Measurements from ENCODE around the gene ZNF827. TPM values are rescaled to one million over a fixed set of nuclear protein-coding genes. Genes with fewer than 3 reads are reported as not detected.

Gene ZNF827
- total RNA-seq, 1 experiment from 2014 or later = 29.4 TPM

GRCh38 chr4:145820407-145820806, 118.2 kb downstream of the ZNF827 start:
- Histone ChIP-seq H3K9me3 (ENCODE audit: control insufficient read depth, low read depth, low read length) (no peaks in the 10 kb centered on the region), H2BK120ac (ENCODE audit: low read depth, low read length, poor library complexity, severe bottlenecking) (no peak overlapping the region), H3K23ac (ENCODE audit: insufficient read length, low read depth, low read length) (no peak overlapping the region), H4K5ac (ENCODE audit: insufficient read length, low read depth, low read length) (no peak overlapping the region), H3K9ac (ENCODE audit: extremely low read depth, insufficient read length, low read length) (no peak overlapping the region), H3K14ac (ENCODE audit: insufficient read depth, low read length) (no peak overlapping the region), H3K27ac (ENCODE audit: insufficient read length, low read depth, low read length) (no peak overlapping the region), H2BK20ac (ENCODE audit: low read depth, low read length, poor library complexity, severe bottlenecking) (no peak overlapping the region), H2BK15ac (ENCODE audit: low read depth, low read length) (no peak overlapping the region), H3K18ac (ENCODE audit: insufficient read length, low read depth, low read length) (no peak overlapping the region), H3K4ac (ENCODE audit: low read depth, low read length) (no peak overlapping the region), H3K79me2 (ENCODE audit: insufficient read depth, low read length) (no peaks in the 10 kb centered on the region), H4K91ac (ENCODE audit: insufficient read length, low read depth, low read length) (no peak overlapping the region), H3T11ph (ENCODE audit: low read length) (no peak overlapping the region), H2AFZ (ENCODE audit: low read length) (no peak overlapping the region), H3K79me1 (ENCODE audit: insufficient read depth, low read depth, low read length, poor library complexity, severe bottlenecking) (no peaks in the 10 kb centered on the region), H2BK12ac (ENCODE audit: insufficient read length, low read depth, low read length) (no peak overlapping the region), H3K56ac (ENCODE audit: insufficient read length, low read depth, low read length) (no peak overlapping the region), H2BK5ac (ENCODE audit: insufficient read length, low read length) (no peak overlapping the region), H3K4me2 (ENCODE audit: insufficient read depth, insufficient read length, low read length) (no peak overlapping the region), H3K27me3 (ENCODE audit: insufficient read depth, low read length) (no peaks in the 10 kb centered on the region), H4K8ac (replicated peaks; ENCODE audit: insufficient read length, low read depth, low read length) (no peak overlapping the region), H3K23me2 (ENCODE audit: insufficient read length, low read depth, low read length, poor library complexity, severe bottlenecking) (no peaks in the 10 kb centered on the region), H3K4me1 (ENCODE audit: insufficient read depth, low read length) (peaks cover 8% of the 10 kb centered on the region; the same call in 1 of the 2 replicates), H2AK5ac (ENCODE audit: insufficient read length, low read length) (no peak overlapping the region), H4K20me1 (ENCODE audit: control insufficient read depth, insufficient read depth, insufficient read length) (no peaks in the 10 kb centered on the region)
- Mint-ChIP-seq H3K9me3 (no peaks in the 10 kb centered on the region), H3K27me3 (ENCODE audit: low read depth) (no peaks in the 10 kb centered on the region), H3K4me3 (no peak overlapping the region), H3K4me1 (peaks cover 37 to 38% of the 10 kb centered on the region in 2 experiments), H3K36me3 (ENCODE audit: insufficient read depth in 1 of 3, low read depth in 3 of 3) (peaks cover 37 to 74% (median 51%) of the 10 kb centered on the region in 3 experiments; a peak in 6 of 7 replicates), H3K27ac (peak overlapping the region; percentile 19 to 66 (median 20); a peak in 4 of 7 replicates)
- no peak for DNase-seq
- no CpG with 5 or more reads among the region's 3 CpGs for WGBS (ENCODE audit: extremely low coverage, insufficient read length, low lambda C conversion rate)
- TF ChIP-seq, protein P1, sequence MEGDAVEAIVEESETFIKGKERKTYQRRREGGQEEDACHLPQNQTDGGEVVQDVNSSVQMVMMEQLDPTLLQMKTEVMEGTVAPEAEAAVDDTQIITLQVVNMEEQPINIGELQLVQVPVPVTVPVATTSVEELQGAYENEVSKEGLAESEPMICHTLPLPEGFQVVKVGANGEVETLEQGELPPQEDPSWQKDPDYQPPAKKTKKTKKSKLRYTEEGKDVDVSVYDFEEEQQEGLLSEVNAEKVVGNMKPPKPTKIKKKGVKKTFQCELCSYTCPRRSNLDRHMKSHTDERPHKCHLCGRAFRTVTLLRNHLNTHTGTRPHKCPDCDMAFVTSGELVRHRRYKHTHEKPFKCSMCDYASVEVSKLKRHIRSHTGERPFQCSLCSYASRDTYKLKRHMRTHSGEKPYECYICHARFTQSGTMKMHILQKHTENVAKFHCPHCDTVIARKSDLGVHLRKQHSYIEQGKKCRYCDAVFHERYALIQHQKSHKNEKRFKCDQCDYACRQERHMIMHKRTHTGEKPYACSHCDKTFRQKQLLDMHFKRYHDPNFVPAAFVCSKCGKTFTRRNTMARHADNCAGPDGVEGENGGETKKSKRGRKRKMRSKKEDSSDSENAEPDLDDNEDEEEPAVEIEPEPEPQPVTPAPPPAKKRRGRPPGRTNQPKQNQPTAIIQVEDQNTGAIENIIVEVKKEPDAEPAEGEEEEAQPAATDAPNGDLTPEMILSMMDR (conservative IDR thresholded peaks at IDR 0.05) = no peak

Data from H9 (cell line).